Measurements from ENCODE around the gene PIK3CG. TPM values are rescaled to one million over a fixed set of nuclear protein-coding genes. Genes with fewer than 3 reads are reported as not detected.
"Not testable (repeated sequence)": the region's sequence is repeated elsewhere in the genome, so short reads cannot be mapped to it uniquely, and the experiment has no call there.

The PIK3CG gene
- total RNA-seq, 1 donor from 2014 or later: not detected

- H3K36me3 Mint-ChIP-seq: no peaks in the 10 kb centered on the region
- H3K4me1 Mint-ChIP-seq (ENCODE audit: unreplicated experiment): no peaks in the 10 kb centered on the region
- TF ChIP-seq CTCF (conservative IDR thresholded peaks at IDR 0.05): no peak
- H3K4me3 Mint-ChIP-seq: no peak overlapping the region
- H3K27me3 Mint-ChIP-seq: no peaks in the 10 kb centered on the region
- no peaks in the 10 kb centered on the region for H3K9me3 Mint-ChIP-seq
- H3K27ac Mint-ChIP-seq: no peak overlapping the region
- DNase-seq (ENCODE audit: extremely low spot score, unreplicated experiment): no peak
Measured at GRCh38 chr7:106891548-106892410, 26.7 kb downstream of the PIK3CG start.

- Mint-ChIP-seq H3K9me3 (no peaks in the 10 kb centered on the region), H3K27me3 (no peaks in the 10 kb centered on the region), H3K4me3 (no peak overlapping the region), H3K27ac (no peak overlapping the region), H3K36me3 (no peaks in the 10 kb centered on the region), H3K4me1 (ENCODE audit: unreplicated experiment) (no peaks in the 10 kb centered on the region)
- no peak for TF ChIP-seq CTCF (conservative IDR thresholded peaks at IDR 0.05)
- DNase-seq (ENCODE audit: extremely low spot score, unreplicated experiment): no peak
Measured at GRCh38 chr7:106893591-106893990, 28.5 kb downstream of the PIK3CG start.

GRCh38 chr7:106895246-106895864 is 30.3 kb downstream of the PIK3CG start:
- no peaks in the 10 kb centered on the region for H3K27me3 Mint-ChIP-seq
- no peak overlapping the region for H3K4me3 Mint-ChIP-seq
- no peaks in the 10 kb centered on the region for H3K4me1 Mint-ChIP-seq (ENCODE audit: unreplicated experiment)

GRCh38 chr7:106896231-106896630 is 31.1 kb downstream of the PIK3CG start:
- no peaks in the 10 kb centered on the region for H3K9me3 Mint-ChIP-seq
- H3K36me3 Mint-ChIP-seq: no peaks in the 10 kb centered on the region
- H3K4me3 Mint-ChIP-seq: no peak overlapping the region
- no peak for DNase-seq (ENCODE audit: extremely low spot score, unreplicated experiment)
- TF ChIP-seq CTCF (conservative IDR thresholded peaks at IDR 0.05): no peak
- H3K4me1 Mint-ChIP-seq (ENCODE audit: unreplicated experiment): no peaks in the 10 kb centered on the region
- H3K27ac Mint-ChIP-seq: no peak overlapping the region
- H3K27me3 Mint-ChIP-seq: no peaks in the 10 kb centered on the region

More at GRCh38 chr7:106895246-106895864, 30.3 kb downstream of the PIK3CG start:
- no peak for DNase-seq (ENCODE audit: extremely low spot score, unreplicated experiment)
- Mint-ChIP-seq H3K27ac (no peak overlapping the region), H3K9me3 (no peaks in the 10 kb centered on the region), H3K36me3 (no peaks in the 10 kb centered on the region)
- no peak for TF ChIP-seq CTCF (conservative IDR thresholded peaks at IDR 0.05)

GRCh38 chr7:106897553-106897952 is 32.5 kb downstream of the PIK3CG start:
- H3K27ac Mint-ChIP-seq; H3K27me3 Mint-ChIP-seq; H3K9me3 Mint-ChIP-seq; H3K4me3 Mint-ChIP-seq; H3K36me3 Mint-ChIP-seq; H3K4me1 Mint-ChIP-seq (ENCODE audit: unreplicated experiment); DNase-seq (ENCODE audit: extremely low spot score, unreplicated experiment): not testable (repeated sequence)

GRCh38 chr7:106898967-106899366 is 33.9 kb downstream of the PIK3CG start:
- not testable (repeated sequence) for H3K4me3 Mint-ChIP-seq; H3K4me1 Mint-ChIP-seq (ENCODE audit: unreplicated experiment); DNase-seq (ENCODE audit: extremely low spot score, unreplicated experiment); H3K9me3 Mint-ChIP-seq; H3K27me3 Mint-ChIP-seq; H3K27ac Mint-ChIP-seq; H3K36me3 Mint-ChIP-seq

All from type B pancreatic cell (in vitro differentiated cells).